OCI-LY1 (cell line): ENCODE data around the gene FAM110A.

Experiments used
- EZH2 ChIP-seq: fragments of 200-600 bp; sonication (generic), shearing (Covaris generic); IDR thresholded peaks from 2 replicates; pipeline ENCODE4 v1.8.0; 2017; ENCODE audit warnings: borderline replicate concordance, mixed run types, mild to moderate bottlenecking, antibody characterized with exemption, low read length, moderate library complexity, mixed read lengths
- TF ChIP-seq, protein P1 (sequence below): fragments of 200-600 bp; sonication (generic), shearing (Covaris generic); IDR thresholded peaks from 2 replicates; pipeline ENCODE4 v1.5.1; 2017; ENCODE audit warnings: mild to moderate bottlenecking, antibody characterized with exemption, low read length, moderate library complexity, mixed read lengths

DNA sequence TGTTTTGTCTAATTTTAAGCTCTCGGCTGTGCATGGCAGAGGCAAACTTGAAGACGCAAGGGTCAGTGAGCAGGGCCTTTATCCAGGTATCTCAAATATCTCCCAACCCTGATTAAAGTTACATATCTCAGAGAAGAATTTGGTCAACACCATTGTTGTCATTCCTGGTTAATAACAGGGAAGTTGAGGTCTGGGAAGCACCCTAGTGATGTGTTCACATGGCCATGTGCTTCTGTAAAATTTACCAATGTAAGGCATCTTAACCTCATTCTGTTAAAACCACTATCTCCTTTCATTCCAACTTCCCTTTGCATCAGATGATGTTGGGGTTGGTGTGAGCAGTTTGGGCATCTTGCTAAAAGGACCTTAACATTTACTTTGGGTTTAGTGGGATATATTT lies 4.0 kb upstream of the FAM110A start:
- TF ChIP-seq, protein P1, sequence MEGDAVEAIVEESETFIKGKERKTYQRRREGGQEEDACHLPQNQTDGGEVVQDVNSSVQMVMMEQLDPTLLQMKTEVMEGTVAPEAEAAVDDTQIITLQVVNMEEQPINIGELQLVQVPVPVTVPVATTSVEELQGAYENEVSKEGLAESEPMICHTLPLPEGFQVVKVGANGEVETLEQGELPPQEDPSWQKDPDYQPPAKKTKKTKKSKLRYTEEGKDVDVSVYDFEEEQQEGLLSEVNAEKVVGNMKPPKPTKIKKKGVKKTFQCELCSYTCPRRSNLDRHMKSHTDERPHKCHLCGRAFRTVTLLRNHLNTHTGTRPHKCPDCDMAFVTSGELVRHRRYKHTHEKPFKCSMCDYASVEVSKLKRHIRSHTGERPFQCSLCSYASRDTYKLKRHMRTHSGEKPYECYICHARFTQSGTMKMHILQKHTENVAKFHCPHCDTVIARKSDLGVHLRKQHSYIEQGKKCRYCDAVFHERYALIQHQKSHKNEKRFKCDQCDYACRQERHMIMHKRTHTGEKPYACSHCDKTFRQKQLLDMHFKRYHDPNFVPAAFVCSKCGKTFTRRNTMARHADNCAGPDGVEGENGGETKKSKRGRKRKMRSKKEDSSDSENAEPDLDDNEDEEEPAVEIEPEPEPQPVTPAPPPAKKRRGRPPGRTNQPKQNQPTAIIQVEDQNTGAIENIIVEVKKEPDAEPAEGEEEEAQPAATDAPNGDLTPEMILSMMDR = no peak
- TF ChIP-seq EZH2 = no peak
